Measurements from ENCODE around the gene OR4N2. TPM values are rescaled to one million over a fixed set of nuclear protein-coding genes. Genes with fewer than 3 reads are reported as not detected.
"Not testable (repeated sequence)": the region's sequence is repeated elsewhere in the genome, so short reads cannot be mapped to it uniquely, and the experiment has no call there.

Gene OR4N2
- total RNA-seq, 1 experiment from 2014 or later: not detected

GRCh38 chr14:19801118-19801464 is 2.5 kb upstream of the OR4N2 start (continued):
- TF ChIP-seq ELF1 (IDR thresholded peaks at IDR 0.05; ENCODE audit: borderline replicate concordance, low read depth) (no peak), REST (IDR thresholded peaks at IDR 0.05; ENCODE audit: low read depth) (no peak), POLR2AphosphoS5 (IDR thresholded peaks at IDR 0.05; ENCODE audit: low read depth, low read length) (no peak)

- CTCF ChIA-PET; H3K36me3 ChIP-seq (ENCODE audit: control insufficient read depth in 1 of 2, insufficient read depth in 2 of 2, low read length in 2 of 2); H3K4me1 ChIP-seq (ENCODE audit: control insufficient read depth in 1 of 2, insufficient read depth in 2 of 2, low read length in 2 of 2); H3K9ac ChIP-seq (ENCODE audit: low read length); BruUV-seq (replicated peaks); H3K9me2 ChIP-seq (ENCODE audit: insufficient read depth); H4K20me1 ChIP-seq (ENCODE audit: insufficient read depth); H3K27ac ChIP-seq (ENCODE audit: low read depth, low read length); H2AFZ ChIP-seq (ENCODE audit: low read depth, low read length, poor library complexity, severe bottlenecking); POLR2A ChIA-PET; RAD21 ChIA-PET (ENCODE audit: low non-redundant PET in 1 of 2, low total read pairs in 2 of 2, uncharacterized antibody in 2 of 2, unreplicated experiment in 2 of 2); H3K4me2 ChIP-seq (ENCODE audit: low read length); H3K4me3 ChIP-seq (replicated peaks in 1 of 2; ENCODE audit: low read depth in 1 of 2, low read length in 2 of 2); intact Hi-C loops (cut with micrococcal nuclease); H3K27me3 ChIP-seq (ENCODE audit: insufficient read depth, low read length); ATAC-seq; H3K79me2 ChIP-seq (ENCODE audit: insufficient read depth, low read length); DNase-seq (ENCODE audit: low read depth, low spot score): not testable (repeated sequence)
- H3K9me3 ChIP-seq (ENCODE audit: control insufficient read depth in 1 of 2, insufficient read depth in 1 of 2, low read depth in 1 of 2, low read length in 2 of 2): peaks cover 7 to 18% of the 10 kb centered on the region in 2 experiments; a peak in 3 of 4 replicates
These were observed 9.8 kb downstream of the OR4N2 start for GRCh38 chr14:19813171-19813920.

GRCh38 chr14:19819879-19820278 is 16.3 kb downstream of the OR4N2 start:
- H3K9me3 ChIP-seq (ENCODE audit: control insufficient read depth in 1 of 2, insufficient read depth in 1 of 2, low read depth in 1 of 2, low read length in 2 of 2); ATAC-seq; H3K27ac ChIP-seq (ENCODE audit: low read depth, low read length); DNase-seq (ENCODE audit: low read depth, low spot score); H3K36me3 ChIP-seq (ENCODE audit: control insufficient read depth in 1 of 2, insufficient read depth in 2 of 2, low read length in 2 of 2); CTCF ChIA-PET; H3K4me1 ChIP-seq (ENCODE audit: control insufficient read depth in 1 of 2, insufficient read depth in 2 of 2, low read length in 2 of 2); H3K79me2 ChIP-seq (ENCODE audit: insufficient read depth, low read length); RAD21 ChIA-PET (ENCODE audit: low non-redundant PET in 1 of 2, low total read pairs in 2 of 2, uncharacterized antibody in 2 of 2, unreplicated experiment in 2 of 2); intact Hi-C loops (cut with micrococcal nuclease); H3K9ac ChIP-seq (ENCODE audit: low read length); H3K4me3 ChIP-seq (replicated peaks in 1 of 2; ENCODE audit: low read depth in 1 of 2, low read length in 2 of 2); H2AFZ ChIP-seq (ENCODE audit: low read depth, low read length, poor library complexity, severe bottlenecking); H4K20me1 ChIP-seq (ENCODE audit: insufficient read depth); POLR2A ChIA-PET; H3K9me2 ChIP-seq (ENCODE audit: insufficient read depth); H3K27me3 ChIP-seq (ENCODE audit: insufficient read depth, low read length); BruUV-seq (replicated peaks); H3K4me2 ChIP-seq (ENCODE audit: low read length): not testable (repeated sequence)

GRCh38 chr14:19821016-19821415 is 17.4 kb downstream of the OR4N2 start:
- intact Hi-C loops (cut with micrococcal nuclease): not testable (repeated sequence)

More at GRCh38 chr14:19821016-19821415, 17.4 kb downstream of the OR4N2 start:
- H3K4me1 ChIP-seq (ENCODE audit: control insufficient read depth in 1 of 2, insufficient read depth in 2 of 2, low read length in 2 of 2); POLR2A ChIA-PET; H3K36me3 ChIP-seq (ENCODE audit: control insufficient read depth in 1 of 2, insufficient read depth in 2 of 2, low read length in 2 of 2); H3K9me3 ChIP-seq (ENCODE audit: control insufficient read depth in 1 of 2, insufficient read depth in 1 of 2, low read depth in 1 of 2, low read length in 2 of 2); H3K27me3 ChIP-seq (ENCODE audit: insufficient read depth, low read length); ATAC-seq; H3K79me2 ChIP-seq (ENCODE audit: insufficient read depth, low read length); RAD21 ChIA-PET (ENCODE audit: low non-redundant PET in 1 of 2, low total read pairs in 2 of 2, uncharacterized antibody in 2 of 2, unreplicated experiment in 2 of 2); H3K4me2 ChIP-seq (ENCODE audit: low read length); H3K9me2 ChIP-seq (ENCODE audit: insufficient read depth); H3K27ac ChIP-seq (ENCODE audit: low read depth, low read length); H4K20me1 ChIP-seq (ENCODE audit: insufficient read depth); BruUV-seq (replicated peaks); CTCF ChIA-PET; DNase-seq (ENCODE audit: low read depth, low spot score); H3K9ac ChIP-seq (ENCODE audit: low read length); H3K4me3 ChIP-seq (replicated peaks in 1 of 2; ENCODE audit: low read depth in 1 of 2, low read length in 2 of 2); H2AFZ ChIP-seq (ENCODE audit: low read depth, low read length, poor library complexity, severe bottlenecking): not testable (repeated sequence)
